HG02884 (cell line): Measurements from ENCODE around the gene ZBTB46.

Experiments
- ATAC-seq: cut with Tn5 transposase; IDR thresholded peaks from one replicate; pipeline ENCODE4 v1.9.1; 2021; ENCODE audit warnings: mild to moderate bottlenecking, moderate library complexity; ENCODE audit not compliant: unreplicated experiment

ZBTB46 gene

DNA sequence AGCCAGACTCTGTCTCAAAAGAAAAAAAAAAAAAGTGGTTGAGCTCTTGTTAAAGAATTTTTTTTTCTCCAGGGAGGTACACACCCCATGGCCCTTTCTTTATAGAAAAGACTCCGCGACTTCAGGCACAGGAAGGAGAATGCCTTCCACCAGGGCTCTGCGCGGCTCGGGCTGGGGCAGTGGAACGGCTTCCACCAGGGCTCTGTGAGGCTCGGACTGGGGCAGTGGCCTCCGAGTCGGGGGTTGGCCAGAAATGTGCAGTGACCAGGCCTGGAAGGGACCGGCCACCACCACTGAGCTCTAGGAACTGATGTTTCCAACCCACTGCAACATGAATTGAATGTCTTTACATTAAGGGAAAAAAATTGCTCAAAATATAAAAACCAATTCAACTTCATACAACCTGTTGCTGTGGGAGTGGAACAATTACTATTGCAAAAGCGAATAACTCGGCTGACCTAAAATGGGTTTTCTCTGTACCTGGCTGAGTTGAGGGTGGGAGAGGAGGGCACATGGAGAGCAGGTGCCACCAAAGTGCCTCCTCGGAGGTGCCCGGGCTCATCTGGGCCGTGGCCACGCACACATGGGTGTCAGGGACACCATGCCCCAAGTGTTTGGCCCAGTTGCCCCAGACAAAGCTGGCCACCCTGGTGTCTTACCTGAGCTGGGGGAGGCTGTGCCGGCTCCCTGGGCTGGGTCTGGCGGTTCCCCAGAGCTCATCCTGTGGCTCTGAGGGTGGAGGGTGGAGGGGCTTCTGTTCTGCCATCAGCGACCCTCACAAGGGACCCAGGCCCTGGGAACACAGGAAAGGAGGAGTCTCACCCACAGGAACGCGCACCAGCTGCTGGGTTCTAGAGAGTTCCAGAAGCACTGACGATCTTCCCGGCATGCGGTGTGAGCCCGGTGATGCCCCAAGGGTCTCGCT lies 62.2 kb downstream of the ZBTB46 start:
- ATAC-seq, result no peak

DNA sequence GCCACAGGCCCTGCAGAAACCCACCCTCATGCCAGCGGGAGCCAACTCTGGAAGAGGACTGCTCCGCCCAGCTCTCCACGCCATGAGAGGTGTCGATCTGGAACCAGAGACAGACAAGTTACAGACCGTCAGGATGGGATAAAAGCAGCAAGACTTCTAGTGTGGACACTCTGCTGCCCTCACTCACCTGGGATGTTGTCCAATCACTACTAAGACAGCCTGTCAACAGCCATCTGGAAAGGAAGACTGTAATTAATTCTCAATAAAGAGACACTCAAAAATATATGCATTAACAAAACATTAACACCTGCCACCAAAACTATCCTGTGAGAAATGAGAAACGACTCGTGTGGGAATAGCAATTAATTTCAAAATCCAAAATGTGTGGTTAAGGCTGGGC lies 63.2 kb downstream of the ZBTB46 start:
- no peak for ATAC-seq

DNA sequence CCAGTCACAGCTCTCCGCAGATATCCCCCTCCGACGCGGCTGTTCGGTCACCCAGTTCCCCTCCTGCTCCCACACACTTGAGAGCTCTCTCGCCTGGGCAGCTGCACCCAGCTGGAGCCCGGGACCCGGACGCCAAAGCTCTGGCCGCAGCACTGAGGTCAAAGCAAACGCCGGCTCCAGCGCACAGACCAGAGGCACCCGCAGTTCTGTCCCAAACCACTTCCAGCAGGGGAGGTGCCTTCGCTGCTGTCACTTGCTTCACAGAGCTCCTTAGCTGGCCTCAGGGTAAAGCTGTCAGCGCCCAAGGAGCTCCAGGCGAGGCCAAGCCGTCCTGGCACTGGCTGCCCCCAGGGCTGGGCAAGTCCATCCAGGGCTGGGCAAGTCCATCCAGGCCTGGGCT lies 63.6 kb downstream of the ZBTB46 start:
- no peak for ATAC-seq

DNA sequence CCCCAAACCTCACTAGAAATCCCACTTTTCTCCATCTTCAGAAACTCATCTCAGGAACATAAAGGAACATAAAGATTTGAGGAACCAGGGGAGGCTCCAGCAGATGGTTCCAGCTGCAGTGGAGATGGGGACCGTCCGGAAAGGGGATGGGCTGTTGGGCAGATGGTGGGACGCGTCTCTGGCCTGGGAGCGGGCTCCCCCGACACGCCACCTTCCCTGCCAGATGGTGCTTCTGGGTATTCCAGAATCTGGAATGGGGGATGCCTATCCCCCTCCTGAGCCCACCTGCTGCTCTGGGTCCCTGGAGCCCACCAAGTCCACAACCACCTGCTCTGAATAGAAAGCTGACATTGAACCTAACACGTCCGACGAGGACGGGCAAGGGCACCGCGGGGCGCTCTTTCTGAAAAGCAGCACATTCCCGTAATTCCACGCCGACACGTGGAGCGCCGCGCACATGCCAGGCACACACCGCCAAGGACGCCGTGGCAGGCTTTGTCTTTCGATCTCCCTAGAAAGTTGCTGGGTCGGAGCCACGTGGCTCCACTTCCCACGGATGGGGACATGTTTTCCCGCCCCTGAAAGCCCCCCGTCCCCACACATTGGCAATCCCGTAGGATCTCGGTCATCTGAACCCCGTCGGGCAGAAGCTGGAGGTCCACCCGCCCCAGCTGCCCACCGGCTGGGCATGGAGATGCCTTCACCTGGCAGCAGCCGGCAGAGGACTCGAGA lies 64.2 kb downstream of the ZBTB46 start:
- no peak for ATAC-seq

DNA sequence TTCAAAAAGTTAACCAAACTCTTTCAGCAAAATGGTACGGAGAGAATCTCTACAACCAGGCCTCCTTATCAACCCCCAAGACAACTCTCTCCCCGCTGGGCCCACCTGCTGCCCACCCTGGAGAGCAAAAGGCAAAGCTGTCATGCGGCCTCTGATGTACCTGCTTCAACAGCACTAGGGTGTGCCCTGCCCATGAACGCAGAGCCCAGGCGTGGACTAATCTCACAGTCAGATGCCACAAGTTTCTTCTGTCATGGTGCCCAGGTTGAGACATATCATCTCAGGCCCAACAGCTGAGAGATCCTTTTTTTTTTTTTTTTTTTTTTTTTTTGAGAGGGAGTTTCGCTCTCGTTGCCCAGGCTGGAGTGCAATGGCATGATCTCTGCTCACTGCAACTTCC lies 65.2 kb downstream of the ZBTB46 start:
- no peak for ATAC-seq

DNA sequence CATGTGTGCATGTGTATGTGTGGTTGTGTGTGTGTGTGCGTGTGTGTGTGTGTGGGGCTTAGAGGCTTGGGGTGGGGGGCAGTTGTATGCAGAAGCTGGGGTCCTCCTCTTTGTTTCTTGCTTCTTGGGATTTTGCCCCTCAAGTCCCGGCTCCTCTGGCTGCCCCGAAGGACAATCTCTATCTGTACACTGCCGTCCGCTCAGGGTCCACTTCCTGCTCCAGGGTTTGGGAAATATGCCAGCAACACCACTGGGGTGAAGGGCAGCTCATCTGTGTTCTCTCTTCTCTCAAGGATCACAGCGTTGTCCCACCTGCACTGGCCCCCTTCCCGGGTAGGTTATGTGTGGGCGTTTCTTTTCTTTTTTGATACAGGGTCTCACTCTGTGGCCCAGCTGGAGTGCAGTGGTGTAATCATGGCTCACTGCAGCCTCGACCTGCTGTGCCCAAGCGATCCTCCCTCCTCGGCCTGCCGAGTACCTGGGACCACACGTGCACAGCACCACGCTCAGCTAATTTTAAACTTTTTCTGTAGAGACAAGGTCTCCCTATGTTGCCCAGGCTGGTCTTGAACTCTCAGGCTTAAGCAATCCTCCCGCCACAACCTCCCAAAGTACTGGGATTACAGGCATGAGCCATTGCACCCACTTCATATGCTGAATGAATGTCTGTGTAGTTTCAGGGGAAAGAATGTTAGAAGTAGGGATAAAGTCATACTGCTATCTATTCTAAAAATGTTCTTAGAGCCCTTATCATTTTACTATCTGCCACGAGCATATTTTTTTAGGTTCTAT lies 65.8 kb downstream of the ZBTB46 start:
- no peak for ATAC-seq

DNA sequence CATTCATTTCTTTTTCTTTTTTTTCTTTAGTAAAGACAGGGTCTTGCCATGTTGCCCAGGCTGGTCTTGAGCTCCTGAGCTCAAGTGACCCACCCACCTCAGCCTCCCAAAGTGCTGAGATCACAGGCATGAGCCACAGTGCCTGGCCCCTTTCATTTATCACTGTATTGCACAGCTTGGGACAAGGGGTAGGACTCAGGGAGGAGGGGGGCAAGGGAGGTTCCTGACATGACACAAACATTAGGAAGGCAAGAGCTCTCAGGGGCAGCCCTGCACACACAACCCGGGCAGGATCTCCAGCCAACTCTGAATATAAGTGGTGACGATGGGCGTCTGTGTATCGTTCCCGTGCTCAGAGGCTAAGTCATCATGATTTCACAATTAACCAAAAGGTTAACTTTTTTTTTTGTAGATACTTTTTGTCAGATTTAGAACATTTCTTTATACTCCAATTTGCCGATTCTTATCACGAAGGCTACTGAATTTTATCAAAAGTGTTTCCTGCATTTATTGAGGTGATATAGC lies 71.6 kb downstream of the ZBTB46 start:
- no peak for ATAC-seq

DNA sequence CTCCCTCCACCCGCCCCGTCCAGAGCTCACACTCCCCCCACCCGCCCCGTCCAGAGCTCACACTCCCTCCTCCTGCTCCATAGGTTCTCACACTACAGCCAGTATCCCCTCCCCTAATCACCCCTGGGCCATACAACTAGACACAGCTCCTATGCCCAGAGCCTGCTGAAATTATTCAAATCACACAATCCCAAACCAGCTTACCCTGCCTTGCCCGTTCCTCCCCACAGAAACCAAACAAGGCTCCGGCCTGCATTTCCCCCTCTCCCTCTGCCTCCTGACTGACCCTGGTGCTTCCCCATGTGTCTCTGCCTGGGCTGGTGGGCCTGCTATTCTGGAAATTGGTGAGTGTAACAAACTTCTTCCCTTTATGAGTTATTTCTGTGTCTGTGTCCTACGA lies 72.9 kb downstream of the ZBTB46 start:
- no peak for ATAC-seq

DNA sequence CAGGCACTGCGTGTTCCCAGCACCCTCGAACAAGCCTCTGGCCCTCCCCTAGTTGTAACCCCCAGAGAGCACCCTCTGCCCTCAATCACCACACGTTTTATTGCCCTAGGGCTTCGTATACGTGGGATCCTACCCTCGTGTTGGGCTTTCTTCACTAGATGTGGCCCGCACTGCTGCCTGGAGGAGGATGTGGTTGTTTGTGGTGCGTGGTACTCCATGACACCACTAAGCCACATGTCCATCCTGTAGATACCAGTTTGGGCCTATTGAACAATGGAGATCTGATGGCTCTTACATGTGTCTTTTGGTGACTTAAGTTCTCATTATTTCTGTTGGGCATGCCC lies 74.4 kb downstream of the ZBTB46 start:
- ATAC-seq, result no peak

DNA sequence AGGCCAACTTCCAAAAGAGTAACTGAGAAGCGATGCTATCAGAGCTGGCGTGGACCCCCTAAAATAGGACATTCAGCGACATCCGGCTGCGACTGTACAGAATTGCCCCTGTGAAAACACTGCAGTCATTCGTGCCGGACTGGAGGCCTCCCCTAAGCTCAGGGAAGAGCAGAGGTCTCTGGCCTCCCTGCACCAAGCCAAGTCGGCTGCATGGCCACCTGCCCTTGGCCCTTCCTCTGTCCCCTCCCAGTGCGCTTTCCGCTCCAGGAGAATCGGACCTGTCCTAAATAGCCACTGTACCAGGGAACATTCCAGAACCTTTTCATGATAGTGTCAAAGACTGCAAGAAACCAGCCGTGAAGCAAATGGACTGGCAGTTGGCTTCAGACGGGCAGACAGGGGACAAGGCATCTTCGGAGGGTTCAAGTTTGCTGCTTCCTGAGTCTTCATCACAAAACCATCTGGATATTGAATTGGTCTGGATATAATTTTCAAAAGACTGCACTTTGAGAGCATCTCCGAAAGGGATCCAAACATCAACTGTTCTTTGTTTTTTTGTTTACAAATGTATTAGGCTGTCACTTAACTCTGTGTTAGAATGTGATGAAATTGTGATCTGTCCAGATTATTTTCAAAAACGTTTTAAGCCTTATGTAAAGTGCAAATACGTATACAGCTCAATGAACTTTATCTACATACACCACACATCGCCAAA lies 75.0 kb downstream of the ZBTB46 start:
- ATAC-seq, result no peak

DNA sequence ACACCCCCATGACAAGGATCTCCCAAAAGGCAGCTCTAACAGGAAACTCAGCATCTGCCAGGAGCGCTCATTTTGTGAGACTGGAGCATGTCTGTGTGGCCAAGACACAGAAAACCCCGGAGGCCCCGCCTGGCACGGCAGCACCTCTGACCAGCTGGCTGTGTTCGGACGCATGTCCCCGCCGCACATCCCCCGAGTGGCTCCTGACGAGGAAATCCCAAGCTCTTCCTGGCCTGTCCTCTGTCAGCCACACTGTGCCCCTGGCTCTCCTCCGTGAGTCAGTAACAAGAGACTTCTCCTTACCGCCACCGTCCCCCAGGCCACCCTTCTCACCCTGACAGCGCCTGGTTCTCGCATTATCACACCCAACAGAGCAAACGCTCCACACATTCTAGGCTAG lies 77.1 kb downstream of the ZBTB46 start:
- no peak for ATAC-seq

DNA sequence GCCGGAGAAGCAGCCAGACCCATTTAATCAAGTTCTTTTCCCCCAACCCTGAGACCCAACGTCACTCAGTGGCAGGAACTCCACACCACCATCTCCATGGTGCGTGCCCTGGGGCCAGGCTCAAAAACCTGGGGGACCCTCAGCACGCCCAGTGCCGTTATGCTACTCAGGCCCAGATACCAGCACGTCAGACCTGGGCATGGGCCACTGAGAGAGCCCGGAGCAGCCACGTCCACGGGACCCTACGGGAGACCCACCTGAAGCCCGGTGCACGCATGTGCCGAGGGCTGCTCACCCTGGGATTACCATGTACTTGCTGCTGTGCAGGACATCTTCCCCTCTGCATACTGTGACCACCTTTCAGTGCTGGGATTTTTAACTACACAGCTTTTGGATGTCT lies 77.7 kb downstream of the ZBTB46 start:
- no peak for ATAC-seq

DNA sequence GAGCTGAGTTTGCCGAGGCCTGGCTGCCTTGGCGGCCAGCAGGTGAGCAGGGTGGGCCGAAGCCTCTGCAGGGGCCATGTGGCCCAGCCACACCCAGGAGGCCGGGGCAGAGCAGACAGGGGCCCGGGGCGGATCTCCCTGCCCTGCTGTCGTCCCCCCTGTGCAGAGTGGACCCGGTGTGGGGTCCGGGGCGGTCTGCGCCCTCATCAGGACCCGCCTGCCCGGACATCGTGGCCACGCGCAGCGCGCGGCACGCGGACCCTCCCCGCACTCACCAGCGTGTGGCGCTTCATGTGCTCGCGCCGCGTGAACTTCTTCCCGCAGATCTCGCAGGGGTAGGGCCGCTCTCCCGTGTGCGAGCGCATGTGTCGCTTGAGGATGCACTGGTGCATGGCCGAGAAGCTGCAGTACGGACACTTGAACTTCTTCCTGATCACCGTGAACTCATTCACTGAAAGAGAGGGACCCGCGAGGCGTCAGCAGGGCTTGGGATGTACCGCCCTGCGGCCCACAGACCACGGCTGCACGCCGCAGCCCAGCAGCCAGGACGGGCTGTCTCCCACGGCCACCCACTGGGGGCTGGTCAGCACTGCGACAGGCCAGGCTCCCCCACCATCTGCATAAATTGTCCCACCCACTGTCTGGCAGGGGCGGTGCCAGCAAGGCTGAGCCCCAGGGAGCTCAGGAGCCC lies 78.5 kb downstream of the ZBTB46 start:
- ATAC-seq, result no peak

DNA sequence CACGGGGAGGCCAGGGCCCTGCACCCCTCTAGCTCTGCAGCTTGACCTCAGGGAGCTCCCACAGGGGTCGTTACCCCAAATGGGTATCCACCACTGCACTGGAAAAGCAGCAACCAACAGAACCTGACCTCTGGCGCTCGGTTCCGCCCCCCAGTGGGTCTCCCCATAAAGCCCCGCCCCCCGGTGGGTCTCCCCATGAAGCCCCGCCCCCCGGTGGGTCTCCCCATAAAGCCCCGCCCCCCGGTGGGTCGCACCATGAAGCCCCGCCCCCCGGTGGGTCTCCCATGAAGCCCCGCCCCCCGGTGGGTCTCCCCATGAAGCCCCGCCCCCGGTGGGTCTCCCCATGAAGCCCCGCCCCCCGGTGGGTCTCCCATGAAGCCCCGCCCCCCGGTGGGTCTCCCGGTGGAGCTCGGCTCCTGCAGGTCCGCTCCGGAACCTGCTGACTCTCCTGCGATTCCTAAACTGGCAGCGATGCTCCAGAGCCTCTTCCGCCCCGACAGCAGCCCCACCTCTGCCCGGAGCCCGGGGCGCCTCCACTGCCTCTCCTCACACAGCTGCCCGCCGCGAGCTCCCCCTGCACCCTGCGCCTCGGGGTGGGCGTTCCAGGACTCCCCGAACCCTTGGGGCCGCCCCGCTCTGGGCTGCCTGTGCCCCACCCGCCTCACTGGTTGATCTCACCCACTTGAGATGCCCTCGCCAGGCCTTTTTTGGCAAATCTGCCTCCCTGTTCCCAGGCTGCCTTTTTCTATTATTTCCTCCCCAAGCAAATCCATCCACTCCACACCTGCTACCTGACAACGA lies 79.4 kb downstream of the ZBTB46 start:
- ATAC-seq, result no peak

DNA sequence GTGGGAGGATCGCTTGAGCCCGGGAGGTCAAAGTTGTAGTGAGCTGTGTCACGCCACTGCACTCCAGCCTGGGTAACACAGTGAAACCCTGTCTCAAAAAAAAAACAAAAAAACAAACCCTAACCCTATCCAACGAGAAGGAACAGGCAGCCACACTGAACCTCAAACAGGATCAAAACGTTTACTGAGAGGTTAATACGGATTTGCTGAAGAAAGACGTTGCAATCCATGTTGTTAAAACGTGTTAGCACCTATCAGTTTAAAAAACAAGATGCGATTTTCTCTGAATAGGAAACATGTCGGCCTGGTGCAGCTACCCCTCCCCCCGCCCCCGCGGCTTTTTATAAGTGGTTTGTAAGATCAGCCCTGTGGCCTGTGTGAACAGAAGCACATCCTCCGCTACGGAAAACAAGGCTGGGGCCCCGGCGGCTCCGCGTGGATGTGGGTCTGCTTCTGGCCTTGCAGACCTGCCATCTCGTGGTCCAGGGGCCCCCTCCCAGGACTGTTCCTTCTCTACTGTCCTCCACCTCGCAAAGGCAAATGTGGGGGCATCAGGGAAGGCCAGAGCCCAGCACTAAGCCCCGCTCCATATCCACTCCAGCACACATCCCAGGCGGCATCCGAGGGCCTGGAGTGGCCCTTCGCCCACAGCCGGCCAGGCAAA lies 80.1 kb downstream of the ZBTB46 start:
- ATAC-seq, result no peak

DNA sequence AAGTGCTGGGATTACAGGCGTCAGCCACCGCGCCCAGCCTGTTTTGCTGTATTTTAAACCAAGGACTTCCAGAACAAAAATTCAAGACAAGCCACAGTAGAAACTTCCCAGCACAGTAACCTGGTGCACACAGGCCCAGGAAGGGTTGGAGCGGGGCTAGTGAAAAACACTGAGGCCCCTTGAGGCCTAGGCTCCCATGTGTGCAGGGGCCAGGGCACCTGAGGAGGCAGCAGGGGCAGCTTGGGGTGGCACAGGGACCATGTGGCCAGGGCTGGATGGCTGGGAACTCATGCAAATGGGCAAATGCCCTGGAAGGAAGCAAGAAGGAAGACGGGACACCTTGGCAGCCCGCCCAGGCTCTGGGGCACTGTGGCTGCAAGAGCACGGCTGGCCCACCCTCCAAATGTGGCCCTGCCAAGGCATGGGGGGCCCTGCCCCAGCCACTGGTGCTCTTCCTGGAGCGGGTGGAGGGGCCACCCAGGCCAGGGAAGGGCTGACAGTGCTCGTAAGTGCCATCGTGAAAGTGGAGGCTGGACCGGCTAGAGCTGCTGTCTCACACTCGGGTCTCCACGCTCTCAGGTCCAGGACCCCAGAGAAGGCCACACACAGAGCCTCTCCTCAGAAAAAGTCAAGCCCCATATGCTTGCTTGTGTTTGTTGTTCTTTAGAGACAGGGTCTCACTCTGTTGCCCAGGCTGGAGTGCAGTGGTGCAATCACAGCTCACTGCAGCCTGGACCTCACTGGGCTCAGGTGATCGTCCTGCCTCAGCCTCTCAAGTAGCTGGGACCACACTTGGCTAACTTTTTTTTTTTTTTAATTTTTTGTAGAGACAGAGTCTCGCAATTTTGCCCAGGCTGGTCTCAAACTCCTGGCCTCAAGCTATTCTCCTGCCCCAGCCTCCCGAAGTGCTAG lies 81.2 kb downstream of the ZBTB46 start:
- no peak for ATAC-seq

DNA sequence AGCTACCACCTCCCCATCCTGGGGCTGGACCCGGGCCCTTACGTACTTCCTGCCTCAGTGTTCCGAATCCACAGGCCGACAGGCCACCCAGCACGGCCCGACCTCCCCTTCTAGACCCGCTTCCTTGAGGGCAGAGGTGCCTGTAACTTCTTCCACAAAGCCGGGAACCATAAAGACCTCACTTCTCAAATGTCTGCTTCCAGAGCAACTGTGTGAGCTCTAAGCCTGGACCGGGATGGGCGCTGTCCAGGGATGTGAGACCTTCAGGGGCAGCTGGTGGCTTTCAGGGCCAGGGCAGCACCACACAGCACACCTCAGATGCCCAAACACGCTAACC lies 82.2 kb downstream of the ZBTB46 start:
- ATAC-seq, result no peak
